ACC112 (cell line): ENCODE results near the gene REEP5.
A peak's percentile ranks its signal among the peaks of the same experiment; 100 is the strongest.
"Not testable (repeated sequence)": the region's sequence is repeated elsewhere in the genome, so short reads cannot be mapped to it uniquely, and the experiment has no call there.

Experiments
- H2AFZ ChIP-seq: fragments of 200-600 bp; sonication (generic); one replicate; pipeline ENCODE4 v1.6.0; 2017; ENCODE audit warnings: antibody characterized with exemption, low read length; ENCODE audit not compliant: unreplicated experiment
- H3K27ac ChIP-seq: fragments of 200-600 bp; sonication (generic); 2 replicates; pipeline ENCODE4 v1.5.1; 2014; ENCODE audit warnings: low read depth, mild to moderate bottlenecking, antibody characterized with exemption, low read length, moderate library complexity
- H3K27me3 ChIP-seq: fragments of 200-600 bp; sonication (generic); 2 replicates; pipeline ENCODE4 v1.6.1; 2014; ENCODE audit warnings: mild to moderate bottlenecking, antibody characterized with exemption, low read length, moderate library complexity, mixed read lengths; ENCODE audit not compliant: insufficient read depth
- H3K36me3 ChIP-seq: fragments of 200-600 bp; sonication (generic); 2 replicates; pipeline ENCODE4 v1.6.1; 2016; ENCODE audit warnings: mild to moderate bottlenecking, antibody characterized with exemption, low read length, moderate library complexity, mixed read lengths; ENCODE audit not compliant: insufficient read depth
- H3K4me1 ChIP-seq: fragments of 200-600 bp; sonication (generic); one replicate; pipeline ENCODE4 v1.6.1; 2016; ENCODE audit warnings: low read length, mixed read lengths; ENCODE audit not compliant: insufficient read depth, unreplicated experiment, control insufficient read depth
- H3K4me3 ChIP-seq: fragments of 200-600 bp; sonication (generic); 2 replicates; pipeline ENCODE4 v1.5.1; 2014; ENCODE audit warnings: mild to moderate bottlenecking, low read depth, low read length
- H3K79me2 ChIP-seq: fragments of 200-600 bp; sonication (generic); one replicate; pipeline ENCODE4 v1.6.0; 2016; ENCODE audit warnings: low read length; ENCODE audit not compliant: control insufficient read depth, unreplicated experiment, insufficient read depth

REEP5 gene

DNA sequence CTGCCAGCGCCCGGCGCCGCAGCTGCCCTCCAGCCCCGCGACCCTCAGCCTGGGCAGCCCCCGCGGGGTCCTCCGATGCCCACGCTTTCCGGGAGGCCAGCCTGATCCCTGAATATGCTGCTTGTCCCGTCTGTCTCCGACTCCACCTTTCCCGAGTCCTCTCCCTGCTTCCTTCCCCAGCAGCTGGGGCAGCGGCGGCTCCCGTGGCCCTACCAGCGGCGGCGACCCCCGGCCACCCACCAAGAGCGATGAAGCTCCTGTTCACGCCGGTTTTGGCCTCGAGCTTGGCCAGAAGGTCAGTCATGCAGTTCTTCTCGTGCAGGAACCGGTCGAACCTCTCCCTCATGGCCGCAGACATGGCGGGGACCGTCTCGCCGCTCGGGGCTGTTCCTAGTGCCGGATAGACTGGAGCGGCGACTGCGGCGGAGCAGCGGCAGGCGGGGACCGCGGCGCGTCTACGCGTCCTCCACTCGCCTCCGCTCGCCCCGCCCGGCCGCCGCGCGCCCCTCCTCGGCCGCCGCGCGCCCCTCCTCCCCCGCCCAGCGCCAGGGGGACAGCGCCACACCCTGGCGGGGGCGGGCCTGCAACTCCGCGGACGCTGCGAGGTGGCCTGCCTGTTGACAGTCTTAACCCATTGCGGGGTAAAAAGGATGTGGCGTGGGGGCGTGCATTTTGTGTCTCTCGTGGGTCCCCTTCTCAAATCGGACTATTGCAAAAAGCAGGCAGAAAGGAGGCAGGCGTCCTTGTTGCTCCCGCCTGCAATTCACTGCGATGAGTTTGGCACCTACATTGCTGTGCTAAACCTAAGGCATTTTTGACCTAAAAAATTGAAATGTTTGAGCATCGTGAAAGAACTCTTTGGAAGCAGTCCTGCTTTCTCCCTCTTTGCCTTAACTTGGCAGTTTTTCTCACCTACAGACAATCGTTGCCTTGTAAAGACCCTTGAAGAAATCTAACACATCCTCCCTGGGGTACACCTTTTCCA lies at the start of gene REEP5:
TSS of gene REEP5 (minus strand) at position 395 of the 985 bp plus-strand sequence. CDS start at position 358, 37 bp downstream.
- Histone ChIP-seq H3K27ac (peak within 1 kb of the TSS; percentile 53; the same call in 1 of the 2 replicates), H3K27me3 (no peaks in the 10 kb centered on the region), H3K4me3 (peak within 1 kb of the TSS; percentile 93), H3K79me2 (peaks cover 38% of the 10 kb centered on the region), H2AFZ (peak within 1 kb of the TSS; percentile 79), H3K4me1 (peaks cover 22% of the 10 kb centered on the region), H3K36me3 (peaks cover 7% of the 10 kb centered on the region; the same call in 1 of the 2 replicates)

DNA sequence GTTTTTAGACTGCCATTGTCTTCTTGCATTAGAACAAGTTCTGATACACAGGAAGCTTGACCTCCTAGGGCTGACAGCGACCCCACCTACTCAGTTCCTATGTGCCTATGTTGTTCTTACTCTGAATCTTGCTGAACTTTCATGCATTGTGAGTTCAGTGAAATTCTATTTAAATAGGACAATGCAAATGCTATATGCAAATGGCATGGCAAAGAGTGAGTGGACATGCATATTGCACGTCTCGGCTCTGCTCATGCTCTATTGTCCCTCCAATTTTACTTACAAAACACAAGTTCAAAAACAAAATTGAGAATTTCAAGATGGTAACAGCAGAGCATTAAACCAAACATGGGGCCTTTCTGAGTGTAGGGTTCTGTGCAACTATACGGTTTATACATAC lies 49.2 kb upstream of the REEP5 start:
- Histone ChIP-seq H3K36me3 (no peaks in the 10 kb centered on the region), H3K4me3 (no peak overlapping the region), H2AFZ (no peak overlapping the region), H3K27me3 (no peaks in the 10 kb centered on the region), H3K27ac (no peak overlapping the region), H3K4me1 (no peaks in the 10 kb centered on the region), H3K79me2 (no peaks in the 10 kb centered on the region)

DNA sequence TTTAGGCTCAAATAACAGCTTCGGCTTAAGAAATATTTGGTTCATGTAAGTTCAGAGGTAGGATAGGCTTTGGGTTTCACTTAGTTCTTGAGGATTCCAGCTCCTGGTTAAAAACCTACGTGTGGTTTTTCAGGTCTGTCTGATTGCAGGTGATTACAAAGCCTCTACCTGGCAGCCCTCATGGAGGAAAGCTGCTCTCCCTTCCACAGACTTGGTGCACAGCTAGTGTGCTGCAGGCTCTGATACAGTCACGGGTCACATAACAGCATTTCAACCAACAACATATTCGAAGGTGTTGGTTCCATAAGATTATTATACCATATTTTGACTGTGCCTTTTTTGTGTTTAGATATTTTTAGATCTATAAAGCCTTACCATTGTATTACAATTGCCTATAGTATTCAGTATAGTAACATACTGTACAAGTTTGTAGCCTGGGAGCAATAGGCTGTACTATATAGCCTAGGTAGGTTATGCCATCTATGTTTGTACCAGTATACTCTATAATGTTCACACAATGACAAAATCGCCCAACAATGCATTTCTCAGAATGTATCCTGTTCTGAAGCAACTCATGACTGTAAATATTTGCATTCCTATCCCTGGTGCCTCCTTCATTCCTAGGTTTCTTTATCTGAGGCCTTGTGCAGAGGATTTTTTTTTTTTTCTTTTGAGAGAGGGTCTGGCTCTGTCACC lies 46.5 kb upstream of the REEP5 start:
- no peaks in the 10 kb centered on the region for H3K36me3 ChIP-seq
- H3K27ac ChIP-seq, result no peak overlapping the region
- no peaks in the 10 kb centered on the region for H3K79me2 ChIP-seq
- H3K27me3 ChIP-seq, result no peaks in the 10 kb centered on the region
- H3K4me1 ChIP-seq, result peaks cover 5% of the 10 kb centered on the region
- H2AFZ ChIP-seq, result no peak overlapping the region
- H3K4me3 ChIP-seq, result no peak overlapping the region

DNA sequence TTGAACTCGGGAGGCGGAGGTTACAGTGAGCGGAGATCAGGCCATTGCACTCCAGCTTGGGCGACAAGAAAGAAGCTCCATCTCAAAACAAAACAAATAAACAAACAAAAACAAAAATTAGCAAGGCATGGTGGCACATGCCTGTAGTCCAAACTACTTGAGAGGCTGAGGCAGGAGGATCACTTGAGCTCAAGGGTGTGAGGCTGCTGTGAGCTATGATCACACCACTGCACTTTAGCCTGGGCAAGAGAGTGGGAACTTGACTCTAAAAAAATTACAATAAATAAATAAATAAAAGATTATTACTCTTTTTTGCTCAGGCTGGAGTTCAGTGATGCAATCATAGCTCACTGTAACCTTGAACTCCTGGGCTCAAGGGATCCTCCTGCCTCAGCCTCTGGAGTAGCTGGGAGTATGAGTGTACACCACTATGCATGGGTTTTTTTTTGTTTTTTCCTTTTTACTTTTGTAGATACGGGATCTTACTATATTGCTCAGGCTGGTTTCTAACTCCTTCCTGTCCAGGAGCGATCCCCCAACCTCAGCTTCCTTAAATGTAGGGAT lies 45.6 kb upstream of the REEP5 start:
- H3K27me3 ChIP-seq, result no peaks in the 10 kb centered on the region
- no peak overlapping the region for H3K4me3 ChIP-seq
- peaks cover 11% of the 10 kb centered on the region for H3K4me1 ChIP-seq
- no peaks in the 10 kb centered on the region for H3K36me3 ChIP-seq
- H3K79me2 ChIP-seq, result no peaks in the 10 kb centered on the region
- no peak overlapping the region for H3K27ac ChIP-seq
- H2AFZ ChIP-seq, result no peak overlapping the region

DNA sequence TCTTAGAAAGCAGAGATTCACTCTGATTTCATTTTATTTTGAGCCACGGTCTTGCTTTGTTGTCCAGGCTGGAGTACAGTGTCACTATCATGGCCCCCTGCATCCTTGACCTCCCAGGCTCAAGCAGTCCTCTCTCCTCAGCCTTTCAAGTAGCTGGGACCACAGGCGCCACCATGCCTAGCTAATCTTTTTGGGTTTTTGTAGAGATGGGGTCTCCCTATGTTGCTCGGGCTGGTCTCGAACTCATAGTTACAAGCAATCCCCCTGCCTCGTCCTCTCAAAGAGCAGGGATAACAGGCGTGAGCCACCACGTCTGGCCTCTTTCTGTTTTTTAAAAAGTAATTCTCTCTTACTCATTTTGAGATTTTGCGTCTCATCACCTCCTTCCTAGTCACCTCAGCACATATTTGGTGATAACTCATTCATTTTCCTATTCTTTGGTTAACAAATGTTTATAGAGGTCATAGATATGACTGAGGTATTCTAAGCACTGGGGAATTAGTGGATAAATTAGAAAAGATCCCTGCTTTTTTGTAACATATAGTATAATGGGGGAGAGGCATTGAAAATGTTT lies 43.8 kb upstream of the REEP5 start:
- Histone ChIP-seq H2AFZ (no peak overlapping the region), H3K79me2 (no peaks in the 10 kb centered on the region), H3K36me3 (no peaks in the 10 kb centered on the region), H3K4me3 (no peak overlapping the region), H3K27me3 (no peaks in the 10 kb centered on the region), H3K4me1 (peaks cover 16% of the 10 kb centered on the region), H3K27ac (no peak overlapping the region)

DNA sequence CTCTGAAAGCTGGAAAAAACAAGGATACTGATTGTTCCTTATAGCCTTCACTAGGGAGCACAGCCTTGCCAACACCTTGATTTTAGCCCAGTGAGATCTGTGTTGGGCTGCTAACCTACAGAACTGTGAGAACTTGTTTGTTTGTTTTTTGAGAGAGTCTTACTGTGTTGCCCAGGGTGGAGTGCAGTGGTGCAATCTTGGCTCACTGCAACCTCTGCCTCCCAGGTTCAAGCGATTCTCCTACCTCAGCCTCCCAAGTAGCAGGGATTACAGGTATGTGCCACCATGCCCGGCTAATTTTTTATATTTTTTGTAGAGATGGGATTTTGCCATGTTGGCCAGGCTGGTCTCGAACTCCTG lies 41.3 kb upstream of the REEP5 start:
- Histone ChIP-seq H3K4me1 (peaks cover 39% of the 10 kb centered on the region), H3K27ac (peak overlapping the region; percentile 63; the same call in 1 of the 2 replicates), H2AFZ (peak overlapping the region; percentile 22)
- H3K36me3 ChIP-seq, H3K79me2 ChIP-seq, H3K4me3 ChIP-seq, H3K27me3 ChIP-seq: not testable (repeated sequence)

DNA sequence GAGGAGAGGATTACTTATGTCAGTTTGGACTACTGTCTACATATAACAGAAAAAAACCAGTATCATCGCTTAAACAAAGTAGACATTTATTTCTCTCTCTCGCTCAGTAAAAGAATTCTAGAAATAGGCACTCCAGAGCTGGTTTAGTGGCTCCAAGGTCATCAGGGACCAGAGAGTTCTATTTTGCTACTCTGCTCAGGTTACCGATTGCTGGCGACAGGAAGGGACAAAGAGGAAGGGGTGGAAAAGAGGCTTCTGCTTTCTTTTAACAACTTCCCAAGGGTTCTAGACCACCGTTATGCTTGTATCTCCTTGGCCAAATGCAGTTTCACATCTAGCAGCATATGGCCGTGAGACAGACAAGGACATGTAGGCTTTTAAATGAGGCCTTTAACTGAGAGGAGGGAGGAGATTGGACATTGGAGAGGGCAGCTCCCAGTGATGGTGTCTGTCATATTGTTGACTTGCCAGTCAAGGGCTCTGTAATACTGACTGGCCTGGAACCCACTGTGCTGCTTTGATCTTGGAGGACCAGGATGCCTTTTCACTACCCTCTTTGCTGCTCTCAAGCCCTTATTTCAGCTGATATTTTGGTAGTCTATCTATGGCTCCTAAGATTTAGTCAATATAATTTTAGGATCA lies 39.0 kb upstream of the REEP5 start:
- H3K36me3 ChIP-seq, result no peaks in the 10 kb centered on the region
- peaks cover 53% of the 10 kb centered on the region for H3K4me1 ChIP-seq
- H3K27me3 ChIP-seq, result no peaks in the 10 kb centered on the region
- H3K27ac ChIP-seq, result no peak overlapping the region
- no peak overlapping the region for H2AFZ ChIP-seq
- H3K79me2 ChIP-seq, result no peaks in the 10 kb centered on the region
- no peak overlapping the region for H3K4me3 ChIP-seq

DNA sequence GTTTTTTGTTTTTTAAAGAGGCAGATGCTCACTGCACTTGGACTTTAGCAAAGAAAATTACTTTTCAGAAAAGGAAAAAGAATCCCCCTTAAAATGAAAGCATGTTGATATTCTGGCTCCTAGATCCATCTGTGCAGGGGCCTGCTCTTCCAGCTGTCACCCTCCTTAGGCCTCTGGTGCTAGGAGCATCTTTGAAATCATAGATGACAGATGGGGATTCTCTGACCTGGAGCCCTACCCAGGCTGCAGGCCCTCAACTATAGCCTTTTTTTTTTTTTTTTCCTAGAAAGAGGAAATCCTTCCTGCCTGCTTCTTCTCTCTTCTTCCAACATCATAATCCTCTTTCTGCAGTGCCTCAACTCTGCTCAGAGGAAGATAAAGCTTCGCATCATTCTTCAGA lies 38.3 kb upstream of the REEP5 start:
- H3K36me3 ChIP-seq, result no peaks in the 10 kb centered on the region
- no peak overlapping the region; the same call in 1 of the 2 replicates for H3K27ac ChIP-seq
- peak overlapping the region; percentile 30; the same call in 1 of the 2 replicates for H3K4me3 ChIP-seq
- no peaks in the 10 kb centered on the region for H3K27me3 ChIP-seq
- no peaks in the 10 kb centered on the region for H3K79me2 ChIP-seq
- no peak overlapping the region for H2AFZ ChIP-seq
- peaks cover 53% of the 10 kb centered on the region for H3K4me1 ChIP-seq

DNA sequence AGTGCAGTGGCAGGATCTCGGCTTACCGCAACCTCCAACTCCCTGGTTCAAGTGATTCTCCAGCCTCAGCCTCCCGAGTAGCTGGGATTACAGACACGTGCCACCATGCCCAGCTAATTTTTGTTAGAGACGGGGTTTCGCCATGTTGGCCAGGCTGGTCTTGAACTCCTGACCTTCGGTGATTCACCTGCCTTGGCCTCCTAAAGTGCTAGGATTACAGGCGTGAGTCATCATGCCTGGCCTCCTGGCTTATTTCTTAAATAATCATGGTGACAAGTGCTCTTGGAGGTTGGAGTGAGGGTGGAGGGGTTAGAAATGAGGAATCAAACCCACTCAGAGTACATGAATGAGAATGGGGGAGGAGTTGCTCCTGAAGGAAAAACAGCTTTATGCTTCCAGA lies 37.8 kb upstream of the REEP5 start:
- H3K36me3 ChIP-seq, H2AFZ ChIP-seq, H3K27me3 ChIP-seq, H3K79me2 ChIP-seq: not testable (repeated sequence)
- Histone ChIP-seq H3K27ac (peak overlapping the region; percentile 85), H3K4me1 (peaks cover 53% of the 10 kb centered on the region), H3K4me3 (peak overlapping the region; percentile 30; the same call in 1 of the 2 replicates)
